H1 (cell line): ENCODE results near the gene DISC1. TPM values are rescaled to one million over a fixed set of nuclear protein-coding genes. Genes with fewer than 3 reads are reported as not detected.
"Not testable (repeated sequence)": the region's sequence is repeated elsewhere in the genome, so short reads cannot be mapped to it uniquely, and the experiment has no call there.

Source experiments
- CTCF ChIA-PET: fragments of 300-600 bp; sonication (Branson Sonifier 250); formaldehyde crosslinking; loops from one replicate; lab custom pipeline; 2021; ENCODE audit not compliant: partially characterized antibody; lab: Charles Lee
- POLR2A ChIA-PET: fragments of 300-600 bp; sonication (Branson Sonifier 250); formaldehyde crosslinking; loops from one replicate; lab custom pipeline; 2021; ENCODE audit warnings: inconsistent platforms; ENCODE audit not compliant: partially characterized antibody; lab: Charles Lee
- DNase-seq, 2 experiments: peaks; one replicate each; pipeline versions ENCODE4 v3.0.0 to v3.0.0-alpha.2; 2010 to 2022; ENCODE audit warnings: low spot score in 2 of 2, low read depth in 1 of 2, mixed read lengths in 1 of 2
- FAIRE-seq: peaks from 2 replicates; lab custom pipeline; 2011; peaks lifted over from hg19 to GRCh38; lab: Jason Lieb, UNC
- H2AFZ ChIP-seq: 2 replicates; pipeline ENCODE4 v1.8.1; 2012; ENCODE audit warnings: low read length, inconsistent platforms
- H2AK5ac ChIP-seq: 2 replicates; pipeline ENCODE4 v1.6.1; 2013; ENCODE audit warnings: low read depth, low read length
- H2BK120ac ChIP-seq: replicated peaks from 2 replicates; pipeline ENCODE3; 2013; ENCODE audit warnings: low read depth, low read length, inconsistent platforms
- H2BK12ac ChIP-seq: 2 replicates; pipeline ENCODE4 v1.6.1; 2013; ENCODE audit warnings: low read depth, low read length
- H2BK15ac ChIP-seq: 2 replicates; pipeline ENCODE4 v1.6.1; 2013; ENCODE audit warnings: low read length
- H2BK20ac ChIP-seq: 2 replicates; pipeline ENCODE4 v1.6.1; 2013; ENCODE audit warnings: low read length
- H2BK5ac ChIP-seq: 2 replicates; pipeline ENCODE4 v1.6.1; 2013; ENCODE audit warnings: low read depth, low read length
- H3K14ac ChIP-seq: 2 replicates; pipeline ENCODE4 v1.6.1; 2013; ENCODE audit warnings: inconsistent platforms; ENCODE audit not compliant: insufficient read length
- H3K18ac ChIP-seq: 2 replicates; pipeline ENCODE4 v1.6.1; 2013; ENCODE audit warnings: low read length; ENCODE audit errors: extremely low read depth
- H3K23ac ChIP-seq: 2 replicates; pipeline ENCODE4 v1.6.1; 2013; ENCODE audit warnings: inconsistent platforms; ENCODE audit not compliant: insufficient read length
- H3K23me2 ChIP-seq: 2 replicates; pipeline ENCODE4 v1.6.1; 2013; ENCODE audit warnings: low read depth, low read length
- H3K27ac ChIP-seq: 2 replicates; pipeline ENCODE4 v1.6.1; 2011; ENCODE audit warnings: low read depth, low read length, inconsistent platforms
- H3K27me3 ChIP-seq, 4 experiments: replicated peaks in 1 of 4; 1 replicate in 1 of 4; 2 replicates in 3 of 4; pipeline versions ENCODE4 v1.6.1 to v1.8.1; 2011 to 2013; ENCODE audit warnings: low read length in 3 of 4, mild to moderate bottlenecking in 3 of 4, inconsistent platforms in 2 of 4, mixed read lengths in 2 of 4, moderate library complexity in 1 of 4; ENCODE audit not compliant: control insufficient read depth in 3 of 4, insufficient read depth in 3 of 4; ENCODE audit errors: extremely low read depth in 1 of 4
- H3K36me3 ChIP-seq, 4 experiments: 2 replicates each; pipeline versions ENCODE4 v1.6.1 to v1.8.1; 2011 to 2013; ENCODE audit warnings: mild to moderate bottlenecking in 4 of 4, low read length in 3 of 4, moderate library complexity in 2 of 4, control low read depth in 1 of 4, inconsistent platforms in 1 of 4; ENCODE audit not compliant: insufficient read depth in 4 of 4, control insufficient read depth in 2 of 4
- H3K4ac ChIP-seq: replicated peaks from 2 replicates; pipeline ENCODE3; 2013; ENCODE audit warnings: low read length, low read depth, mixed read lengths, inconsistent platforms; ENCODE audit not compliant: insufficient read length
- H3K4me1 ChIP-seq, 4 experiments: replicated peaks in 1 of 4; 1 replicate in 1 of 4; 2 replicates in 3 of 4; pipeline versions ENCODE4 v1.6.1 to v1.8.1; 2011 to 2013; ENCODE audit warnings: low read length in 3 of 4, inconsistent platforms in 2 of 4, mixed read lengths in 1 of 4; ENCODE audit not compliant: insufficient read depth in 4 of 4, control insufficient read depth in 3 of 4
- H3K4me2 ChIP-seq, 2 experiments: 2 replicates each; pipeline versions ENCODE4 v1.6.1 to v1.8.1; 2011 to 2013; ENCODE audit warnings: low read depth in 2 of 2, low read length in 2 of 2, control low read depth in 1 of 2, inconsistent platforms in 1 of 2, mild to moderate bottlenecking in 1 of 2; ENCODE audit not compliant: insufficient read depth in 1 of 2
- H3K4me3 ChIP-seq, 4 experiments: fragments of 200-600, 300-600 bp in 1 of 4; sonication (generic), shearing (Covaris generic), sonication (Bioruptor Twin) in 1 of 4; 2 replicates each; pipeline versions ENCODE4 v1.5.1 to v1.8.1; 2011 to 2016; ENCODE audit warnings: low read length in 4 of 4, low read depth in 3 of 4, control low read depth in 2 of 4, inconsistent platforms in 2 of 4, mild to moderate bottlenecking in 2 of 4, mixed read lengths in 1 of 4, moderate library complexity in 1 of 4; ENCODE audit not compliant: insufficient read depth in 2 of 4; ENCODE audit errors: extremely low read depth in 1 of 4
- H3K56ac ChIP-seq: replicated peaks from 2 replicates; pipeline ENCODE3; 2013; ENCODE audit warnings: low read depth, mild to moderate bottlenecking, mixed read lengths, low read length, inconsistent platforms; ENCODE audit not compliant: insufficient read length
- H3K79me1 ChIP-seq: 2 replicates; pipeline ENCODE4 v1.6.1; 2013; ENCODE audit warnings: low read depth, low read length, control low read depth
- H3K79me2 ChIP-seq, 2 experiments: 2 replicates each; pipeline versions ENCODE4 v1.6.1 to v1.8.1; 2012 to 2013; ENCODE audit warnings: low read length in 2 of 2, mild to moderate bottlenecking in 2 of 2, inconsistent platforms in 1 of 2; ENCODE audit not compliant: insufficient read depth in 2 of 2, control insufficient read depth in 1 of 2
- H3K9ac ChIP-seq, 4 experiments: replicated peaks in 1 of 4; 1 replicate in 1 of 4; 2 replicates in 3 of 4; pipeline versions ENCODE4 v1.6.1 to v1.8.1; 2011 to 2013; ENCODE audit warnings: low read depth in 3 of 4, low read length in 3 of 4, control low read depth in 2 of 4, mild to moderate bottlenecking in 2 of 4, moderate library complexity in 2 of 4, inconsistent platforms in 1 of 4; ENCODE audit errors: extremely low read depth in 1 of 4
- H3K9me3 ChIP-seq, 2 experiments: 2 replicates each; pipeline versions ENCODE4 v1.6.1 to v1.8.1; 2012 to 2013; ENCODE audit warnings: mild to moderate bottlenecking in 2 of 2, moderate library complexity in 2 of 2, control low read depth in 1 of 2, inconsistent platforms in 1 of 2, low read depth in 1 of 2, low read length in 1 of 2, mixed read lengths in 1 of 2; ENCODE audit not compliant: insufficient read depth in 2 of 2
- H4K20me1 ChIP-seq, 2 experiments: replicated peaks in 1 of 2; 2 replicates each; pipeline versions ENCODE3 to v1.8.1; 2011 to 2013; ENCODE audit warnings: inconsistent platforms in 2 of 2, low read length in 2 of 2, mild to moderate bottlenecking in 1 of 2; ENCODE audit not compliant: insufficient read depth in 2 of 2, control insufficient read depth in 1 of 2
- H4K5ac ChIP-seq: 2 replicates; pipeline ENCODE4 v1.6.1; 2013; ENCODE audit warnings: low read length, low read depth, mixed read lengths, inconsistent platforms; ENCODE audit not compliant: insufficient read length
- H4K8ac ChIP-seq: 2 replicates; pipeline ENCODE4 v1.8.0; 2013; ENCODE audit warnings: mild to moderate bottlenecking, moderate library complexity, low read length, inconsistent platforms; ENCODE audit not compliant: insufficient read depth; ENCODE audit errors: extremely low read depth
- H4K91ac ChIP-seq: replicated peaks from 2 replicates; pipeline ENCODE3; 2013; ENCODE audit warnings: low read length, mixed read lengths, inconsistent platforms; ENCODE audit not compliant: insufficient read length
- WGBS, 2 experiments: shearing (Covaris generic) in 1 of 2; methylation state at CpG; one replicate each; pipeline versions ENCODE4 v1.1.6 to v1.1.7; 2013 to 2015; ENCODE audit warnings: low lambda C conversion rate in 2 of 2, mixed read lengths in 2 of 2, inconsistent platforms in 1 of 2, low coverage in 1 of 2, missing lambda C conversion rate in 1 of 2; ENCODE audit not compliant: insufficient replicate concordance in 2 of 2, insufficient coverage in 1 of 2, insufficient read length in 1 of 2; ENCODE audit errors: extremely low coverage in 1 of 2, missing lambda C conversion rate in 1 of 2; 5-methylcytosine and 5-hydroxymethylcytosine counted together
- polyA plus RNA-seq, 7 experiments: library from polyadenylated mRNA; depleted of rRNA in 3 of 7; stranded (reverse) in 5 of 7; unstranded in 2 of 7; fragments of >200 nt in 5 of 7; fragments of 200-250 nt in 2 of 7; gene quantifications; 1 replicate in 5 of 7; 2 replicates in 1 of 7; 4 replicates in 1 of 7; pipeline versions ENCODE4 v1.2.1 to v1.2.3, GENCODE V29; 2011 to 2013; ENCODE audit warnings: missing spikeins in 2 of 7, mixed read lengths in 2 of 7
- total RNA-seq: library from RNA; stranded (reverse); fragmentation: NEBNext Ultra II Directional; extraction: Animal tissue kit (Norgen Biotek cat#: 25700); gene quantifications from 2 replicates; pipeline ENCODE4 v1.2.1, GENCODE V29; 2021

DISC1 gene
- total and polyA plus RNA-seq, 2 of the 8 experiments (the other 6 are each of a cell fraction or from before 2014, with no cell fraction given): 1.1 to 3.5 TPM

DNA sequence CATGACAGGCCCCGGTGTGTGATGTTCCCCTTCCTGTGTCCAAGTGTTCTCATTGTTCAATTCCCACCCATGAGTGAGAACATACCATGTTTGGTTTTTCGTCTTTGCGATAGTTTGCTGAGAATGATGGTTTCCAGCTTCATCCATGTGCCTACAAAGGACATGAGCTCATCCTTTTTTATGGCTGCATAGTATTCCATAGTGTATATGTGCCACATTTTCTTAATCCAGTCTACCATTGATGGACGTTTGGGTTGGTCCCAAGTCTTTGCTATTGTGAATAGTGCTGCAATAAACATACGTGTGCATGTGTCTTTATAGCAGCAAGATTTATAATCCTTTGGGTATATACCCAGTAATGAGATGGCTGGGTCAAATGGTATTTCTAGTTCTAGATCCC is 343.2 kb downstream of the DISC1 start:
- H4K20me1 ChIP-seq, H3K9ac ChIP-seq, H3K23ac ChIP-seq, H3K4me2 ChIP-seq, POLR2A ChIA-PET, H2BK120ac ChIP-seq, H3K79me2 ChIP-seq, H3K27ac ChIP-seq, DNase-seq, H3K36me3 ChIP-seq, H2AFZ ChIP-seq, H3K14ac ChIP-seq, H4K8ac ChIP-seq, H4K5ac ChIP-seq, H4K91ac ChIP-seq, H2BK5ac ChIP-seq, H3K4me3 ChIP-seq, H2BK20ac ChIP-seq, H3K56ac ChIP-seq, H3K18ac ChIP-seq, H3K4ac ChIP-seq, FAIRE-seq, H3K27me3 ChIP-seq, H2AK5ac ChIP-seq, H3K4me1 ChIP-seq, H3K79me1 ChIP-seq, H2BK12ac ChIP-seq, H2BK15ac ChIP-seq, H3K23me2 ChIP-seq, H3K9me3 ChIP-seq: not testable (repeated sequence)
- CTCF ChIA-PET: interaction anchor here (1.6 to 3.7 kb wide), 2 partner anchors 14 to 18 kb away, joined by 3 to 19 read pairs; no protein-coding TSS in a partner anchor
- 91% methylated on average over 4 of the region's 5 CpGs; no CpG with 5 or more reads in 1 of the 2 experiments for WGBS, 2 experiments
